CD4-positive, alpha-beta T cell treated with Interleukin-10 for 1 hour (primary cell): ENCODE data around the gene BEX3.
A peak's percentile ranks its signal among the peaks of the same experiment; 100 is the strongest.
"Not testable (repeated sequence)": the region's sequence is repeated elsewhere in the genome, so short reads cannot be mapped to it uniquely, and the experiment has no call there.

ENCODE experiments used
- DNase-seq: peaks from one replicate; pipeline ENCODE4 v3.0.0-alpha.2; 2020

BEX3 gene

DNA sequence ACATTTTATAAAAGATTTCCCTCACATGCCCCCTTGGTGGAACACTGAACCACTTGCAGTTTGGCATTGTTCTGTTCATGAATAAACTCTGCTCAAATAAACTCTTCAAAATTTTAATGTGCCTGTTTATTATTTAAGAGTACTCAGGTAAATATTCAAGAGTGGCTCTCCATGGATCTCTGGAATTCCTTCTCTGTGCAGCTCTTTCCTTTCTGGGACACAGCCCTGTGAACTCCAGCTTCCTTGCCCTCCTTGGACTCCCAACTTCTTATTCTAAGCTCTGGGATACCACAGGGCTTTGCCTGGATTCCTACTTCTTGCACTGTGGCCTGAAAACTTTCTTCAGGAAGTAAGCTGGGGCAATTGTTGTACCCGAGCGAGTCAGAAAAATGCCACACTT, 8.3 kb downstream of the BEX3 start:
- no peak for DNase-seq

DNA sequence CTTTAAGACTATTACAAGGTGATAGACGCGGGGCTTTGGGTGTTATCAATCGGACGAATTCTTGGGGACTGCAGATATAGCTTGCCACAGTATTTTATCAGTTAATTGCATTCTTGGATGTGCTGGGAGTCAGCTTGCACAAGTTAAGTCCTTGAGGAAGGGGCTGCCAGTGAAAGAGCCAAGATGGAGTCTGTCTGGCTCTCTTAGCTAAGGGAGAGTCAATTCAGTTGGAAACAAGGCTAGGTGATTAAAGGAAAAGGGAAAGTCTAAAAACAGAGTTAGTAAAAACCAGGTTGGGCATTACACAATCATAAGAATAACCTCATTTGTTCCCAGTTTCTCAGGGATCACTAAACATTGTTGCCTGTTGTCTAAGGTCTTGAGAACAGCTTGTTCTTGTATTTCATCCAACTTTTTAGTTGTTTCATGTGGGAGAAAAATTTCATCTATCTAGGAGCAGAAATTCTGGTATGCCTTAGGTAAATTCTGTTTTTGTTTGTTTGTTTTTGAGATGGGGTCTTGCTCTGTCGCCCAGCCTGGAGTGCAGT, 9.0 kb downstream of the BEX3 start:
- DNase-seq: not testable (repeated sequence)

DNA sequence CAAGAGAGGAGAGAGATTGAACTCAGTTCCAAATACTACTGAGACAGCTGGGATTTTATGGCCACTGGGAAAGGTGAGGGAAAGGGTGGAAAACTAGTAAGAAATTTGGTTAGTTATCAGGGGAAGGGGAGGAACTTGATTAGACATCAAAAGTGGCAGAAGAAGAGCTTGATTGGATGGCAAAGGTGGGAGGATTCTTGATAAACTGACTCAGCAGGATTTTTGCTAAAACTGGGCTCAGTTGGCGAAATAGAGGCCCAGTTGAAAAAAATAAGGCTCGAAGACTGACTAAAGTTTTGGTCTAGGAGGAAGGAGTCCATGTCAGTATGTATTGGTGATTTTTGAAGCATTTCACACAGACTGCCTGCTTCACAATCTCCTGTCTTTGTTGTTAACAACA, 10.0 kb downstream of the BEX3 start:
- DNase-seq: no peak

DNA sequence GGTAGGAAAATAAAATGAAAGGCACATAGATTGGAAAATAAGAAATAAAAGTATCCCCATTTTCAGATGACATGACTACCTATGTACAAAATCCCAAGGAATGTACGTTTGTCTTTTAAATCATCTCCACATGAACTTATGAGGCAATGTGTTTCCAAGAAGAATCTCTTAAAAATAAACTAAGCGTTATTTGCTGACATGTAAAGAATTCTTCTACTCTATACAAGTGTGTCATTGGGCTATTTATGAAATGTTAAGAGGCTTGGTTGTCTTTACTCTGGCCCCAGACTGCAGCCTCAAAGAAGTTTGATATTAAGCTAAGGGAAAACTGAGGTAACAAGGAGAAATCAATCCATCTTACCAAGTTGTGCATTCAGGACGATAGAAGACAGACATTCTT, 17.1 kb downstream of the BEX3 start:
- no peak for DNase-seq

DNA sequence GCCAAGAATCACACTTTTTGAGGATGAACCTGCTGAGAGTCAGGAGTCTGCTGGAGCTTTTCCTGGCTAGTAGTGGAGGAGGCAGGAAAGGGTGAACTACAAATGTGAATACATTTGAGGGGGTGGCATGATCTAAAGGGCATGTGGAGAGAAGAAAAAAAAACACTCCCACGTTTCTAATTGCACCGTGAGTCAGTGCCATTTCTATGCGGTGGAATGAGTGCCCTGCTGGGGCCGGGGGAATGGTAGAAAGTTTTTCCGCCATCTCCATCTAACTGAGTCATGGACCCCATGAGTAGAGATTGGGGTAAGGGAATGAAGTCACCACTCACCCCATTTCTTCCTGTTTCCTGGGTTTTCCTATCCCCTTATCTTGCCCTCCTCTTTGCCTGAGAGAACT, 19.8 kb downstream of the BEX3 start:
- DNase-seq: no peak

DNA sequence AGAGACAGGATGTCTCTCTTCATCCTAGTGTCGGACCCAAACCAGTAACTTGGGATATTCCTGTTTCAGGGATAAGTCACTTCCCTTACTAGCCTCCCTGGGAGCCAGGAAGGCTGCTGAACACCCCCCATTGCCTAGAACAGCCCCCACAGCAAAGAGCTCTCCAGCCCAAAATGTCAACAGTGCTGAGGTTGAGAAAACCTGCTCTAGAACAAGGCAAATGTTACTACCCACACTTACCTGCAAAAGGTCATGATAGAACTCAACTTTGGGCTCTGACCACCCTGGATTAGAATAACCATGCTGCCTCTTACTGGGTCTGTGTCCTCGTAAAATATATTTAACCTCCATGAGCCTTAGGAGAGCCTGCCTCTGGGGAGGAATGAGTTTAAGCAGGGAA, 20.3 kb downstream of the BEX3 start:
- DNase-seq: no peak

DNA sequence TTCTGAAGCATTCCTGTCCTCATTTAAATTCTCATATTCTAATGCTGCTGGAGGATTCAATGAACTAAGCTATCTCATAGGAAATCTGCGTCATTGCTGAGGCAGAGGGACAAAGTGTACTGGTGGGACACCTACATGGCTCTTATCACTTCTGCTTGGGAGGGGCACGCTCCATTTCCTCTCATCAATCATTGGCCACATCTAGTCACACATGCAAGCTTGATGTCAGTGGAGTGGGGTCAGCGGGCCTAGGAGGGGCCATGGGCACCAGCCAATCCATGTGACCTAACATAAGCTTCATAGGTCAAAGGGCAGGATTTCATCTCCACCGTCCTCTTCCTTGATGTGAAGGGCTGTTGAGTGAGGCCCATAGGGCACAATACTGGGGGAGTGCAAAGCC, 21.4 kb downstream of the BEX3 start:
- DNase-seq: no peak

DNA sequence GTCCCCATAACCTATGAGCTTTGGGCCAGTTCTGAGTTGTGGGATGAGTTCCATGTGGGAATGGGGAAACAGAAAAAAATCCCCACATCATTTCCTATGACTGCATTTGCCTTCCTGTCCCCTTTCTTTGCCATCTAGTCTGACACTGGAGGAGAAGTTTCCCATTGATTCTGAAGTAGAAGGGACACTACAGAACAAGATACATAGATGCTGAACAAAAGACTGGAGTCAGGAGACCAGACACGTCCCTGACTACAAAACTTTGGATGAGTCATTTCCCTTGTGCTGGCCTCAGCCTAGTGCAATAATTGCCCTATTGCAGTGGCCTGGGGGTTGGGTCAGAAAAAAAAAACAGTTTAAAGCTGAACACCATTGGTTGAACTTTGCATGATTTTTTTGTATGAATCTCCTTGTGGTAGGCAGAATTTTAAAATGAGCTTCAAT, 22.1 kb downstream of the BEX3 start:
- no peak for DNase-seq

DNA sequence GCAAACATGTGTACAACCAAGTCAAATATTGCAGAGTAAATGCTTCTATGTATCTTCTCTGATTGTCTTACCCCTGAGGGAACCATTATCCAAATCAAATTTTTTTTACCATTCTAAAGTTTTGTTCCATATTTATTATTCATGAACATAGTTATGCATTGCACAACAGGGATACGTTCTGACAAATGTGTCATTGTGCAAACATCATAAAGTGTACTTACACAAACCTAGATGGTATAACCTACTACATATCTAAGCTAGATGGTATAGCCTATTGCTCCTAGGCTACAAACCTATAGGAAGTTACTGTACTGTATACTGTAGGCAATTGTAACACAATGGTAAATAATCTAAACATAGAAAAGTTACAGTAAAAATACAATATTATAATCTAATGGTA, 23.4 kb downstream of the BEX3 start:
- no peak for DNase-seq

DNA sequence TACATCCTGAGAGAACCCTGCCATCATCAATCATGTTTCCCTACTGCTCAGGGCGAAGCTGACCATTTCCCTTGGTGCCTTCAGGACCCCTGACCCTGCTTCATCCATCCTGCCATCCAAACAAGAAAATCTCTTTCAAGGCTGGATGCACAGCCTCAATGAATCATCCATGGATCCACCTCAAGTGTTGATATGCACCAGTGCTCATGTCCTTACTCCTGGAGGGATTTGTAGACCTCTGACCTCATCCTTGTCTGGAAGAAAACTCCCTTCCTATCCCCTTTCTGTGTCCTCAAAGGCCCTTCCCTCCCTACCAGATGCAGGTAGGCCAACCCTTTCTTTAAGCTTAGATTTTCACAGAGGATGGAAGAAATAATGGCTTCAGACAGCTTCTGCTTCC, 24.6 kb downstream of the BEX3 start:
- DNase-seq: no peak

DNA sequence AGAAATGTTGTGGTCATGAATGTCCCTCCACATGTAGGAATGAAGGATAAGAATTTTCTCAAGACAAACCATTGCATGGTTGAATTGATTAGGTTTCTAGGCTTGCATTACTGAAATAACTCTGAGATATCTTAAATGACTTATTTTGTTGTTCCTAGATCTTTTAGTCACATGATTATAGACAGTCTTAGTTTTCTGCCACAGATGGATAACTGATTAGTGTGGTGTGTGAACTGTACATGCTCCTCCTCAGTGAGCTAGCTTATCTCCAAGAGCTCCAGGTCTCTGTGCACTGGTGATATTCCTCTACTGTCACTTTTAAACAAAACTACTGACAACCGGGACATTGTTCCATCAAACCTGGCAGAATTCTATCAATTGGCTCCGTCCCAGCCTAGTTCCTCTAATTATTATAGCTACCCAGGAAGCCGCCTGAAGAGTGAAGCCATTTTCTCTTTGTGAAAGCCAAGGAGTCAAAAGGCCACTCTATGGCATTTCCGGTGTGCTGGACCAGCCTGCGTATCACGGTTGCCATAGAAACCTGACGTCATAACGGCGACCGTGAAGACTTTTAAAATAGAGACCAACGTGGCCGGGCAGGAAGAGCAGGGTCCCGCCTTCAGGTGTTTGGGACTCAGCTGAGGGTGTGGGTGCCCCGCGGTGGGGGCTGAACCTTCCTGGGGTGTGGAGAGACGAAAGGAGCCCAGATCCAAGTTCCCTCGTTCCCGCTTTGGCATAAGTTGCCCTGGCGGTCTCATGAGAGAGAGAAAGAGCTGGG, 28.1 kb downstream of the BEX3 start:
- DNase-seq: peak; percentile 32

DNA sequence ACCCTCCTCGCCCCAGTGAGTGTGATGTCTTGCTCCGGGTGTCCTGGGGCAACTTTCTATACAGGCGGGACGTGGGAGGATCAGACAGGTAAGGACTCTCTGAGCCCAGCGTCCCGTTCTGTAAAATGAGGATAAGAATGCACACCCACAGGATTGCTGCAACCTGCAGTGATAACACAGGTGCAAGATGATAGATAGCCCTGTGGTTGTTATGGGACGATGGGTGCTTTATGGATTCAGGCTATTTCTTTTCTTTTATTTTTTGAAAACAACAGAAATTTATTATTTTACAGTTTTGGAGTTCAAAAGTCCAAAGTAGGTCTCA, 28.6 kb downstream of the BEX3 start:
- DNase-seq: no peak

DNA sequence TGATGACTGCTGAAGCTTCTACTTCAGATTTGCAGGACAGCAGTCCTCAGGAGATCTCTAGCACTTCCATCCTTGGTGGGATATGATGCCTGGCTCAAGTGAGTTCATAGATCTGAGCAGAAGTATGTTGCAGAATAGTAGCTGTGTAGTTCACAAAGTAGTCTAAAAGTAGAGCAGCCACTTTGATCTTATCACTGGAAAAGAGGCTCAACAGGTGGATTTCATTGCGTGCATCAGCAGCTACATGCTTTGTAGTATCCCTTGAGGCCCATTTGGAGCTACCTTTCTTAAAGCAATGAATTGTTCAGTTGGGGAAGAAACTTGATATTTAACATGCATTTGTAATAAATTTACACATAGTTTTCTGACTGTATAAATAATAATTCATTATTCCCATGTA, 29.9 kb downstream of the BEX3 start:
- DNase-seq: no peak

DNA sequence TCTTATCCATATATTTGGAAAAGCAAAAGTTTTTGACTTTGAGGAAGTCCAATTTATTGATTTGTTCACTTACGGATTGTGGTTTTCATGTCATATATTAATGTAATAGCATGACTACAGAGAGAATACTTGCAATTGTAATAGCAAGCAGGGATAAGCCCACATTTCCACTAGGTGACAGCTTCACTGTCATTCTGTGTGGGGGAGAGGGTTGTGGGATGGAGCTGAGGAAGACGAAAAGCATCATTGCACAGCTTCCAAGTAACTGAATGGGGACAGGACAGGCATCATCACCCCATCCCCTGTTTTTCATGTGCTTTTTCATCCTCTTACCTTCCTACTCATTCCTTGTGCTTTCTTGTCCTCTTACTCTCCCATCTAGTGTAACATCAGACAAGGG, 31.4 kb downstream of the BEX3 start:
- no peak for DNase-seq

DNA sequence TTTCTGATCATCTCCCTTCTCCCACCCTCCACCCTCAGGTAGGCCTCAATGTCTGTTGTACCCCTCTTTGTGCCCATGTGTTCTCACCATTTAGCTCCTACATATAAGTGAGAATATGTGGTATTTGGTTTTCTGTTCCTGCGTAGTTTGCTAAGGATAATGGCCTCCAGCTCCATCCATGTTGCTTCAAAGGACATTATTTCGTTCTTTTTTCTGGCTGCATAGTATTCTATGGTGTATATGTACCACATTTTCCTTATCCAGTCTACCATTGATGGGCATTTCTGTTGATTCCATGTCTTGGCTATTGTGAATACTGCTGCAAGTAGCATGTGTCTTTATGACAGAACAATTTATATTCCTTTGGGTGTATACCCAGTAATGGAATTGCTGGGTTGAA, 35.4 kb downstream of the BEX3 start:
- DNase-seq: not testable (repeated sequence)

DNA sequence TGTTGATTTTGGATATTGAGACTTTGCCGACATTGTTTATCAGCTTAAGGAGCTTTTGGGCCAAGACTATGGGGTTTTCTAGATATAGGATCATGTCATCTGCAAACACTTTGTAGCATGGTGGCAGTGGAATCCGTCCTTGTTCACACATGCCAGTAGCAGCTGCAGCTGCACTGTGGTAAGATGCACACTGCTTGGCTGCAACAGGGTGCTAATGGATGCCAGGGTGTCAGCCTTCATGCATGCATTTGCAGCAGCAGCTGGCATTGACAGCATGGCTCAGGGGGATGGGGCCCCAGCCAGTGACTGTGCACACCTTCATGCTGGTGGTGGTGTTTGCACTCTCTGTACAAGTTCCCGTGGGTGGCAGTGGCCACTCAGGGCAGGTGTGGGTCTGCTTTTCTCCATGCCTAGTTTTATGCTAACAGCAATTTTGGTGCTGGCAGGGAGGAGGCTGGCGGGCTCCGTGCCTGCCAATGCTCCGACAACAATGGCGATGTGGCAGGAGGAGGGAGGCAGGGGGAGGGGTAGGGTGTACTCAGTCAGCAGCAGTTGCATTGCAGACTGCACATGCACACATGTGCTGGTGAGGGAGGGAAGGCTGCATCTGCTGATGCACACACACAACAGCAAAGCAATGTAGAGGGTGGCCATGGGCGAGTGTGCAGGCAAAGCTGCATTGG, 37.5 kb downstream of the BEX3 start:
- DNase-seq: no peak

DNA sequence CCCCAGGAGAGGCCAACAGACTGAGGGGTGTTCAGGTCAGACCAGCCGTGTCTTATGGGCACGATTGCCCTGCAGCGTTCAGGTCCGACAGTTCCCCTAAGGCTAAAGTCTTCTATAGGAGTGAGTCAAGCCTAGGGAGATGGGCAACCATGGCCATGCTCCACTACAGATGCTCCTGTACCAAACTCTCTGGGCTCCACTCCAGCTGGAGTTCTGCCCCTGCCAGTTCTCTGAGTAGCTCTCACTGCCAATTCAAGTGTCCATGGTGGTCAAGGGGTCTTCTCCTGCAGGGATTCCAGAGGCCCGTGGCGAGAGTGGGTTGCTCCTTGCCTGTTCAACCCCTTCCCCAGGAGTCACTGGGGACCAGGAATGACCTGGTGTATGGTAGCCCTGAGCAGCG, 38.2 kb downstream of the BEX3 start:
- DNase-seq: no peak

DNA sequence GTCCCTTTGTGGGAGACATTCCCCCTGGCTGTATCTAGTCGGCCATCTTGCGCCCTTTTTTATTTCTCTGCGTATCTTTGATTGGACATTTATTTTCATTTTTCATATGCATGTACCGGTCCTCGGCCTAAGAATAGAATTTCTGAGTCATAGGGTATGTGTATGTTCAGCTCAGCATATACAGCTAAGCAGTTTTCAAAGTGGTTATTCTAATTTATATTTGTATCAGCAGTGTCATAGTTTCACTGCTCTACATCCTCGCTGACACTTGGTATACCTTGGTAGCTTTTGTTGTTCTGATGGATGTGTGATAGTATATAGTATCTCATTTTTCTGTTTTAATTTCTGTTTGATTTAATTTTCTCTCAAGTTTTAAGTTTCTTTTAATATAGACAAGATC, 38.7 kb downstream of the BEX3 start:
- DNase-seq: no peak

DNA sequence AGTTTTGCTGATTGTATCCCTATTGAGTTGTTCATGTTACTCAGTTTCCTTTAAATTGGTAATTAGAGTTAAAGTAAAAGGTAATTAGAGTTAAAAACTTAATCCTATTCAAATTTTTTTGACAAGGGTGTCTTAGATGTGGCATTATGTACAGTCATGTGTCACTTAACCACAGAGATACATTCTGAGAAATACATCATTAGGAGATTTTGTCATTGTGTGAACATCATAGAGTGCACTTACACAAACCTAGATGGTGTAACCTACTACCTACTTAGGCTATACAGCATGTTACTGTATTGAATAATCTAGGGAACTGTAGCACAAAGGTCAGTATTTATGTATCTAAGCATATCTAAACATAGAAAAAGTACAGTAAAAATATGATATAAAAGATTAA, 39.2 kb downstream of the BEX3 start:
- DNase-seq: no peak

DNA sequence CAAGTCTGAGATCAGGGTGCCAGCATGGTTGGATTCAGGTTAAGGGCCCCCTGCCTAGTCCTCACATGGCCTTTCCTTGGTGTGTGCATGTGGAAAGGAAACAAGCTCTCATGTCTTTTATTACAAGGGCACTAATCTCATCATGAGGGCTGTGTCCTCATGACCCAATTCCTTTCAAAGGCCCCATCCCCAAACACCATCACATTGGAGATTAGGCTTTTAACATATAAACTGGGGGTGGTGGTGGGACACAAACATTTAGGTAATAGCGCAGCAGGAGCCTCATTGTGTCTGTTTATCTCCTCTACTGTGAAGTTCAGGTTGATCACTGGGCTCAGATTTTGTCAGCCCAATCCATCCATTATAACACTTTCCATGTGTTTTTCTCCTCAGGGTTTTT, 41.0 kb downstream of the BEX3 start:
- DNase-seq: no peak

DNA sequence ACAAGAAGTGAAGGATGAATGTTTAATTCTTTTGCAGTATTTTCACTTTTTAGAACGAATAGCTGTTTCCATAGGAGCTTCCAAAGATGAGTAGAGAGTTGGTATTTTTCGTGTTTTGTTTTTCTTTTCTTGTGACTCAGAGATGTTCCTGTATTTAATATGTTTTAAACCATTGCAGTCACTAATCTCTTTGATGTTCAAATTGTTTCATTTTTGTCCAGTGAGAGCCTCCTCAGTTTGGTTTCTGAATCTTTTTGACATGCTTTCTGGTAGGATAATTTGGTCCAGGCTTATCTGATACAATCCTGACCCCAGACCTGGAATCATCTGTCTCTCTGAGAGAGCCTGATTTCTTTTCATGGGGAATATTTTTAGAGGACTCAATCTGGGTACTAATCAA, 41.6 kb downstream of the BEX3 start:
- DNase-seq: no peak

DNA sequence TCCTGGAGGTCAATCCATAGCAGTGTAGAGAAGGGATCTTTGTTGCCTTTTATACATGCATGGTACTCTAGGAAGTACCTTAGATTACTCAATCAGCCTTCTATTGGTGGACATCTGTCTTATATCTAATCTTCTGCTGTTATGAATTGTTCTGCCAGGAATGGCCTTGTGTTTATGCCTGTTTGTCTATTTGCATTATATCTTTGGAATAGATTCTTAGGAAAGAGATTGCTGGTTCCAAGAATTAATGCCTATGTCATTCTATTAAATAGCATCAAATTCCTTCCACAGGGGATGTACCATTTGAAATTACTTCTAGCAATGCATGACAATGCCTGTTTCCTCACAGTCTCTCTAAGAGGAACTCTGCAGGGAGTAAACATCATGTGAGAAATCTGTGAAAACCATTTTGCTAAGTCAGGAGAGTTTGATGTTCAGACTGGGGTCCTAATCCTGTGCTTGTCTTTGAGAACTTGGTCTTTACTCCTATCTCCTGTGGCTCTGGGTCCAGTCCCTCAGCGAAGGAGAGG, 42.5 kb downstream of the BEX3 start:
- no peak for DNase-seq

DNA sequence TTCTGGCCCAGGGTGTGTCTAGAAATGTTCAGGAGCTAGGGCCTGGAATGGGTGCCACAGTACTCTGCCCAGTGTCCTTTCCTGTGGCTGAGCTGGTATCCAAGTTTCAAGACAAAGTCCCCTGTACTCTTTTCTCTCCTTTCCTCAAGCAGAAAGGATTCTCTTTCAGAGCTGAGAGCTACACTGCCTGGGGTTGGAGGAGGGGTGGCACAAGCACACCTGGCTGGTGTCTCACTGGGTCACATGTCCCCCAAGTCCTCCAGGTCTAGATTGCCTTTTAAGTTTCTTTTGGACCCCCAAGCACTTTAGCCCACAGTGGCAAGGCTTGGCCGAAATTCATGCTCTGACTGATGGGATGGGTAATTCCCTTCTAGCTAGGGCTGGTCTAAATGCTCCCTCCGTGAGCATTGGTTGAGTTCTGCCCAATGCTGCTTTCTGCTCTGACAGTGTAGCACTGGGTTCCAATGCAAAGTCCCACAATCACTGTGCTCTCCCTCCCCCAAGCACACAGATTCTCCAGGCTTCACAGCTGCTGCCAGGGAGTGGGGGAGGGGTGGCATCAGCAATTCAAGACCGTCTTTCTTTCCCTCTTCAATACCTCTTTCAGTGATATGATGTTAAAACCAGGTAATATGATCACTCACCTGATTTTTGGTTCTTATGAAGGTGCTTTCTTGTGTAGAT, 47.8 kb downstream of the BEX3 start:
- no peak for DNase-seq
